ENCODE measurements around the gene DUSP22.
A peak's percentile ranks its signal among the peaks of the same experiment; 100 is the strongest.

The DUSP22 gene

GRCh38 chr6:298233-299103 is 6.2 kb downstream of the DUSP22 start:
- H3K79me2 ChIP-seq (ENCODE audit: low read length): peaks cover 97% of the 10 kb centered on the region
- peak overlapping the region; percentile 13; the same call in 1 of the 2 replicates for H3K27ac ChIP-seq (ENCODE audit: low read length)
- no peak overlapping the region for H2AFZ ChIP-seq (ENCODE audit: low read depth, low read length)
- H4K20me1 ChIP-seq (ENCODE audit: insufficient read depth, low read length): peaks cover 68% of the 10 kb centered on the region
- no peaks in the 10 kb centered on the region for H3K9me3 ChIP-seq (ENCODE audit: insufficient read depth, low read length)
- H3K9ac ChIP-seq (ENCODE audit: low read length): peak overlapping the region; percentile 20
- peak overlapping the region; percentile 44 for H3K4me3 ChIP-seq (ENCODE audit: low read length)
- TF ChIP-seq, protein P1, sequence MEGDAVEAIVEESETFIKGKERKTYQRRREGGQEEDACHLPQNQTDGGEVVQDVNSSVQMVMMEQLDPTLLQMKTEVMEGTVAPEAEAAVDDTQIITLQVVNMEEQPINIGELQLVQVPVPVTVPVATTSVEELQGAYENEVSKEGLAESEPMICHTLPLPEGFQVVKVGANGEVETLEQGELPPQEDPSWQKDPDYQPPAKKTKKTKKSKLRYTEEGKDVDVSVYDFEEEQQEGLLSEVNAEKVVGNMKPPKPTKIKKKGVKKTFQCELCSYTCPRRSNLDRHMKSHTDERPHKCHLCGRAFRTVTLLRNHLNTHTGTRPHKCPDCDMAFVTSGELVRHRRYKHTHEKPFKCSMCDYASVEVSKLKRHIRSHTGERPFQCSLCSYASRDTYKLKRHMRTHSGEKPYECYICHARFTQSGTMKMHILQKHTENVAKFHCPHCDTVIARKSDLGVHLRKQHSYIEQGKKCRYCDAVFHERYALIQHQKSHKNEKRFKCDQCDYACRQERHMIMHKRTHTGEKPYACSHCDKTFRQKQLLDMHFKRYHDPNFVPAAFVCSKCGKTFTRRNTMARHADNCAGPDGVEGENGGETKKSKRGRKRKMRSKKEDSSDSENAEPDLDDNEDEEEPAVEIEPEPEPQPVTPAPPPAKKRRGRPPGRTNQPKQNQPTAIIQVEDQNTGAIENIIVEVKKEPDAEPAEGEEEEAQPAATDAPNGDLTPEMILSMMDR (IDR thresholded peaks at IDR 0.05; ENCODE audit: low read depth, low read length): no peak
- no peak for TF ChIP-seq EZH2phosphoT487 (IDR thresholded peaks at IDR 0.05; ENCODE audit: low read depth)
- H3K4me2 ChIP-seq (ENCODE audit: low read length): peak overlapping the region; percentile 55
- peaks cover 31% of the 10 kb centered on the region for H3K36me3 ChIP-seq (replicated peaks; ENCODE audit: low read depth, low read length)
- peaks cover 56% of the 10 kb centered on the region for H3K4me1 ChIP-seq (ENCODE audit: low read length)
- H3K27me3 ChIP-seq (ENCODE audit: low read depth, low read length): no peaks in the 10 kb centered on the region

GRCh38 chr6:299104-299980 is 7.1 kb downstream of the DUSP22 start:
- H4K20me1 ChIP-seq (ENCODE audit: insufficient read depth, low read length): peaks cover 77% of the 10 kb centered on the region
- H3K27me3 ChIP-seq (ENCODE audit: low read depth, low read length): no peaks in the 10 kb centered on the region
- H3K4me2 ChIP-seq (ENCODE audit: low read length): peak overlapping the region; percentile 55
- peaks cover 58% of the 10 kb centered on the region for H3K4me1 ChIP-seq (ENCODE audit: low read length)
- no peak overlapping the region for H3K27ac ChIP-seq (ENCODE audit: low read length)
- H3K79me2 ChIP-seq (ENCODE audit: low read length): peaks cover 97% of the 10 kb centered on the region
- H3K36me3 ChIP-seq (replicated peaks; ENCODE audit: low read depth, low read length): peaks cover 39% of the 10 kb centered on the region
- TF ChIP-seq, protein P1 (IDR thresholded peaks at IDR 0.05; ENCODE audit: low read depth, low read length): no peak
- TF ChIP-seq EZH2phosphoT487 (IDR thresholded peaks at IDR 0.05; ENCODE audit: low read depth): no peak
- peak overlapping the region; percentile 44; the same call in 1 of the 2 replicates for H3K4me3 ChIP-seq (ENCODE audit: low read length)
- no peak overlapping the region for H2AFZ ChIP-seq (ENCODE audit: low read depth, low read length)
- peak overlapping the region; percentile 20; the same call in 1 of the 2 replicates for H3K9ac ChIP-seq (ENCODE audit: low read length)
- no peaks in the 10 kb centered on the region for H3K9me3 ChIP-seq (ENCODE audit: insufficient read depth, low read length)

DNA sequence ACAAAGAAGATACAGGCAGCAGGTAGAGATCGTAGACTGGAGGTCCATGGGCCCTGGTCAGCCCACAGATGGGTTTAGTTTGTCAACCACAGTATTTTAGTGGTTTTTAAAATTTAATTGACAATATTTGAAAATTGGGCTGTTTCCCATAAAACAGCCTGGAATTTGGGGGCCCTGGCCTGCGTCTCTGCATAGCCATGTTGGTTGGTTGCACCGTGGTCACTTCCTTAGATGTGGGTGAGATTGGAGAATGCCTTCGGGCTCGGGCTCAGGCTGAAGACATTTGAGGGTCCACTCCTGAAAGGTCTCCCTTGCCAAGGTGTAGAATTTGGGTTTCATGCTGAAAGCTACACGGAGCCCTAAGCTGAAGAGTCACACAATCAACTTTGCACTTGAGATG is 7.7 kb downstream of the DUSP22 start:
- Histone ChIP-seq H3K36me3 (replicated peaks; ENCODE audit: low read depth, low read length) (peaks cover 40% of the 10 kb centered on the region), H3K27me3 (ENCODE audit: low read depth, low read length) (no peaks in the 10 kb centered on the region), H3K4me3 (ENCODE audit: low read length) (no peak overlapping the region), H3K9ac (ENCODE audit: low read length) (no peak overlapping the region), H3K27ac (ENCODE audit: low read length) (no peak overlapping the region), H3K9me3 (ENCODE audit: insufficient read depth, low read length) (no peaks in the 10 kb centered on the region), H2AFZ (ENCODE audit: low read depth, low read length) (no peak overlapping the region), H3K4me1 (ENCODE audit: low read length) (peaks cover 58% of the 10 kb centered on the region), H4K20me1 (ENCODE audit: insufficient read depth, low read length) (peaks cover 84% of the 10 kb centered on the region), H3K79me2 (ENCODE audit: low read length) (peaks cover 97% of the 10 kb centered on the region), H3K4me2 (ENCODE audit: low read length) (no peak overlapping the region)
- TF ChIP-seq EZH2phosphoT487 (IDR thresholded peaks at IDR 0.05; ENCODE audit: low read depth): no peak
- TF ChIP-seq, protein P1 (IDR thresholded peaks at IDR 0.05; ENCODE audit: low read depth, low read length): no peak
